Natural killer cell (primary cell): ENCODE data around the gene SYNE3. TPM values are rescaled to one million over a fixed set of nuclear protein-coding genes. Genes with fewer than 3 reads are reported as not detected.

ENCODE experiments used
- ATAC-seq, 3 donors: fragments of 150-1000 bp in 2 of 3; fragments of 200-7000 bp in 1 of 3; cut with Tn5 transposase; 1 replicate in 1 of 3; 2 replicates in 2 of 3; pipeline ENCODE4 v1.10.0; 2021; ENCODE audit warnings: mild to moderate bottlenecking in 2 of 3, moderate library complexity in 2 of 3
- DNase-seq, 2 donors: peaks; one replicate each; pipeline versions ENCODE4 v3.0.0 to v3.0.0-alpha.2; 2013 to 2021; ENCODE audit warnings: mixed read lengths in 1 of 2
- H3K27ac ChIP-seq: one replicate; pipeline ENCODE4 v1.5.1; 2013; ENCODE audit warnings: mild to moderate bottlenecking, low read length
- H3K27me3 ChIP-seq: one replicate; pipeline ENCODE4 v1.6.1; 2013; ENCODE audit warnings: low read length; ENCODE audit not compliant: control insufficient read depth, insufficient read depth
- H3K36me3 ChIP-seq: one replicate; pipeline ENCODE4 v1.6.1; 2013; ENCODE audit warnings: low read length; ENCODE audit not compliant: control insufficient read depth, insufficient read depth
- H3K4me1 ChIP-seq: one replicate; pipeline ENCODE4 v1.6.1; 2013; ENCODE audit warnings: low read length; ENCODE audit not compliant: control insufficient read depth, insufficient read depth
- H3K4me3 ChIP-seq: one replicate; pipeline ENCODE4 v1.5.1; 2013; ENCODE audit warnings: low read length
- H3K9me3 ChIP-seq: one replicate; pipeline ENCODE4 v1.6.1; 2013; ENCODE audit warnings: low read length; ENCODE audit not compliant: control insufficient read depth, insufficient read depth
- H3K27ac Mint-ChIP-seq, 2 donors: one replicate each; pipeline ENCODE4 v1.8.0; 2022; ENCODE audit warnings: mild to moderate bottlenecking in 2 of 2, mixed read lengths in 2 of 2, moderate library complexity in 1 of 2
- H3K27me3 Mint-ChIP-seq, 2 donors: one replicate each; pipeline ENCODE4 v1.8.0; 2022; ENCODE audit warnings: low read depth in 2 of 2, mixed read lengths in 2 of 2
- H3K36me3 Mint-ChIP-seq: one replicate; pipeline ENCODE4 v1.8.0; 2022; ENCODE audit warnings: mixed read lengths
- H3K4me1 Mint-ChIP-seq, 2 donors: one replicate each; pipeline ENCODE4 v1.8.0; 2022; ENCODE audit warnings: mixed read lengths in 2 of 2
- H3K4me3 Mint-ChIP-seq: one replicate; pipeline ENCODE4 v1.8.0; 2022; ENCODE audit warnings: mild to moderate bottlenecking, moderate library complexity, mixed read lengths
- H3K9me3 Mint-ChIP-seq, 2 donors: one replicate each; pipeline ENCODE4 v1.8.0; 2022; ENCODE audit warnings: mixed read lengths in 2 of 2
- WGBS: methylation state at CpG from one replicate; pipeline ENCODE4 v1.1.7; 2013; ENCODE audit warnings: missing lambda C conversion rate; ENCODE audit not compliant: insufficient coverage; 5-methylcytosine and 5-hydroxymethylcytosine counted together
- intact Hi-C: fragments of 100-400 bp; cut with micrococcal nuclease; formaldehyde crosslinking; loops from one replicate; pipeline ENCODE4 v1.14.2; 2022
- total RNA-seq, 4 donors: library from RNA; stranded (reverse); fragments of 120-200 nt in 1 of 4; gene quantifications; one replicate each; pipeline versions ENCODE4 v1.2.3 to v1.2.4, GENCODE V29; 2013 to 2022
- TF ChIP-seq, protein P1 (sequence below): fragments of 200-600 bp; IDR thresholded peaks from one replicate; pipeline ENCODE4 v1.8.0; 2022; ENCODE audit warnings: antibody characterized with exemption

SYNE3 gene
- total RNA-seq, 3 donors from 2014 or later (not counting 1 experiment from before 2014, with no cell fraction given), result 10.6 to 17.3 (median 15.4) TPM

DNA sequence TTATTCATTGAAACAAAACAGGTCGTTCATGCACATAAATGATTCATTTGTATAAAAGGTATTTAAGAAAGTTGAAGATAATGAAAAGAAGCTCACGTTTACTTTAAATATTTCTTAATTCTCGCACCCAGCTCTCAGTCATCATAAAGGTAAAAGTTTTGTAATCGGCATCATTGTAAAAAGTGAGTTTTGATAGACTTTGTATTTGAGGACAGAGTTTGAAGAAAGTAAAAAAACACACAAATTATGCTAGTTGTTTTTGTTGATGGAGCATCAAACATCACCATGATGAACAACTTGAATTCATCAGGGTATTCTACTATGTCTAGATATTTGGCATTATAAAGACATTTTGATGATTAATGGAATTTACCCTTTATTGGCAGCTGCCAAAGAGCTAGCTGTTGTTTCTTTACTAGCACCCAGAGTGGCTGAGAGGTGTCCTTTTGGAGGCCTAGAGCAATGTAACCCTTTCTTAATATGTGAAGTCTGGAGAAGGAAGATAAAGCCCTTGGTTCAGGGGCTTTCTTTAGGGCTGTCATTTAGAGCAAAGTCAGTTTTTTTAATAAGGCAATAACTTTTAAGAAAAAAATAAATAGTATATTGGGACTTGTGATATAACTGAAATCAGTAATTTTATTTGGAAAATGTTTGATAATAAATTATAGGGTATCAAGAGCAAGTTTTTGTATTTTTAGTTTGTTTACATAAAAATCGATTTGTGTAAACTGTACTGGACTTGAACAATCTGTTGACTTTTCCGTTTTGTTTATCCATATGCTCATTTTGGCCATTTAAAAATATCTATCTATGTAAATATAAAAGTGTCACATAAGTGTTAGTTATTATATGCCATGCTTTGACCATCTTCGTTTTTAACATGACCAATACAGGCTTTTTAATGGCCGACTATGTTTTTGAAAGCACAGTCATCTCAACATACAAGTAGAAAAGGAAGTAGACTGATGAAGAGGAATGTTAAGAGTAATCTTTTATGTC is 25.8 kb upstream of the SYNE3 start:
- H3K36me3 Mint-ChIP-seq, result no peaks in the 10 kb centered on the region
- no peak for ATAC-seq
- TF ChIP-seq, protein P1, sequence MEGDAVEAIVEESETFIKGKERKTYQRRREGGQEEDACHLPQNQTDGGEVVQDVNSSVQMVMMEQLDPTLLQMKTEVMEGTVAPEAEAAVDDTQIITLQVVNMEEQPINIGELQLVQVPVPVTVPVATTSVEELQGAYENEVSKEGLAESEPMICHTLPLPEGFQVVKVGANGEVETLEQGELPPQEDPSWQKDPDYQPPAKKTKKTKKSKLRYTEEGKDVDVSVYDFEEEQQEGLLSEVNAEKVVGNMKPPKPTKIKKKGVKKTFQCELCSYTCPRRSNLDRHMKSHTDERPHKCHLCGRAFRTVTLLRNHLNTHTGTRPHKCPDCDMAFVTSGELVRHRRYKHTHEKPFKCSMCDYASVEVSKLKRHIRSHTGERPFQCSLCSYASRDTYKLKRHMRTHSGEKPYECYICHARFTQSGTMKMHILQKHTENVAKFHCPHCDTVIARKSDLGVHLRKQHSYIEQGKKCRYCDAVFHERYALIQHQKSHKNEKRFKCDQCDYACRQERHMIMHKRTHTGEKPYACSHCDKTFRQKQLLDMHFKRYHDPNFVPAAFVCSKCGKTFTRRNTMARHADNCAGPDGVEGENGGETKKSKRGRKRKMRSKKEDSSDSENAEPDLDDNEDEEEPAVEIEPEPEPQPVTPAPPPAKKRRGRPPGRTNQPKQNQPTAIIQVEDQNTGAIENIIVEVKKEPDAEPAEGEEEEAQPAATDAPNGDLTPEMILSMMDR, result no peak
- H3K4me1 Mint-ChIP-seq, result peaks cover 28 to 31% of the 10 kb centered on the region in 2 donors
- H3K27me3 Mint-ChIP-seq, result no peaks in the 10 kb centered on the region
- Histone ChIP-seq H3K4me3 (no peak overlapping the region), H3K27ac (no peak overlapping the region), H3K36me3 (peaks cover 8% of the 10 kb centered on the region), H3K9me3 (no peaks in the 10 kb centered on the region), H3K4me1 (peaks cover 8% of the 10 kb centered on the region), H3K27me3 (no peaks in the 10 kb centered on the region)
- intact Hi-C loops, result no loop called here
- DNase-seq, result no peak
- H3K4me3 Mint-ChIP-seq, result no peak overlapping the region
- H3K27ac Mint-ChIP-seq, result no peak overlapping the region
- H3K9me3 Mint-ChIP-seq, result no peaks in the 10 kb centered on the region
- WGBS, result 83% methylated on average over 1 of the region's 8 CpGs

DNA sequence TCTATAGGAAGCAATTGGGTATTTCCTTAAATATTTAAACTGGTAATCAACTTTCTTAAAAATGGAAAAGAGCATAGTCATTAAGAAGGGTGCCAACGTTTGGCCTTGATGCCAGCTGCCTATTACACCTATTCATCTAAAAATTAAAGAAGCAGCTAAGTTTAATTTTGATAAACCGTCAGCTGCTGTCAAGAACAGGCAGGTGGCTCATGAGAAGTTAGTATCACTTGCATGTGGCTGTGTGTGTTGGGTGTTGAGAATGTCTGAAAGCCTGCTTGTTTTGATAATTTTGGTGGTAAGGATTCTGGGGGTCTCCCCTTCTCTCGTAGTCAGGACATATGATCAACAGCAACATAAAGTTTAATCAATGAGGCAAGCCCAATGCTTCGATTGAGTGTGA is 24.9 kb upstream of the SYNE3 start:
- ATAC-seq, result no peak
- peaks cover 31 to 32% of the 10 kb centered on the region in 2 donors for H3K4me1 Mint-ChIP-seq
- TF ChIP-seq, protein P1, result no peak
- no peaks in the 10 kb centered on the region for H3K27me3 Mint-ChIP-seq
- H3K4me1 ChIP-seq, result no peaks in the 10 kb centered on the region
- no peaks in the 10 kb centered on the region for H3K9me3 Mint-ChIP-seq
- peaks cover 8% of the 10 kb centered on the region for H3K36me3 ChIP-seq
- H3K9me3 ChIP-seq, result no peaks in the 10 kb centered on the region
- H3K27ac ChIP-seq, result no peak overlapping the region
- no peaks in the 10 kb centered on the region for H3K36me3 Mint-ChIP-seq
- 74% methylated on average over 4 of the region's 4 CpGs for WGBS
- H3K4me3 ChIP-seq, result no peak overlapping the region
- intact Hi-C loops, result no loop called here
- no peak overlapping the region for H3K27ac Mint-ChIP-seq
- no peaks in the 10 kb centered on the region for H3K27me3 ChIP-seq
- H3K4me3 Mint-ChIP-seq, result no peak overlapping the region
- DNase-seq, result no peak

DNA sequence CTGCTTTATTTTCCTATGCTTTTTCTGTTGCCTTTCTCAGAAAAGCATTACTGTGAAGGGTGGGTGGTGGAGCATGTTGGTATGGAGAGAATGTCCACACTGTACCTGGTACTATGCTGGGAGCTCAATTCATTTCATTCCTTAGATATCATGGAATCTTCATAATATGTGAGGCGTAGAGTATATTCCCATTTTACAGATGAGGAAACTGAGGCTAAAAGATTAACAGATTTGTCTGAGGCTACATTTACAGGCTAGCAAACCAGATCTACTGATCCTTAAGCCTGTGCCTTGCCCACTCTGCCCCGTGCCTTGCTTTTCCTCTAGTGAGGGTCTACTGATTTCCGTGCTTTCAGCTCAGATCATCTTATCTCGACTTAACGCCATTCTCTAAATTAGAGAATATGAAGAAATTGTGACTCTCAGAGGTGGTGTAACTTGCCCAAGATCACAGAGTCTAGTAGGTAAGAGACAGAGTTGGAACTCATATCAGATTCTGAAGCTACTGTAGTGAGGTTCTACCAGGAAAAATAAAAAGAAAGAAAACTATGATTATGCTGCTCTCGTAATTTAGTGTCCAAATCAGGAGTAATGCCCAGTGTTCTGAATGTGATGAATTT is 23.9 kb upstream of the SYNE3 start:
- H3K36me3 Mint-ChIP-seq, result no peaks in the 10 kb centered on the region
- H3K9me3 ChIP-seq, result no peaks in the 10 kb centered on the region
- H3K4me3 Mint-ChIP-seq, result no peak overlapping the region
- no peaks in the 10 kb centered on the region for H3K27me3 Mint-ChIP-seq
- H3K27me3 ChIP-seq, result no peaks in the 10 kb centered on the region
- no peak overlapping the region for H3K27ac ChIP-seq
- H3K4me1 Mint-ChIP-seq, result peaks cover 41 to 42% of the 10 kb centered on the region in 2 donors
- no peak overlapping the region for H3K27ac Mint-ChIP-seq
- DNase-seq (no peak), ATAC-seq (no peak)
- peaks cover 9% of the 10 kb centered on the region for H3K4me1 ChIP-seq
- 93% methylated on average over 5 of the region's 6 CpGs for WGBS
- TF ChIP-seq, protein P1, result no peak
- peaks cover 8% of the 10 kb centered on the region for H3K36me3 ChIP-seq
- no peaks in the 10 kb centered on the region for H3K9me3 Mint-ChIP-seq
- no peak overlapping the region for H3K4me3 ChIP-seq
- intact Hi-C loops, result no loop called here
